Stimulated activated CD8-positive, alpha-beta memory T cell treated with anti-CD3 and anti-CD28 coated beads, Interleukin-15, amount 100 ng/mL, for 48 hours (primary cell): Measurements from ENCODE around the gene YTHDC2.
"Not testable (repeated sequence)": the region's sequence is repeated elsewhere in the genome, so short reads cannot be mapped to it uniquely, and the experiment has no call there.

ENCODE experiments used
- DNase-seq, 2 donors: peaks; one replicate each; pipeline ENCODE4 v3.0.0-alpha.2; 2020; ENCODE audit warnings: low read depth in 2 of 2

The YTHDC2 gene

DNA sequence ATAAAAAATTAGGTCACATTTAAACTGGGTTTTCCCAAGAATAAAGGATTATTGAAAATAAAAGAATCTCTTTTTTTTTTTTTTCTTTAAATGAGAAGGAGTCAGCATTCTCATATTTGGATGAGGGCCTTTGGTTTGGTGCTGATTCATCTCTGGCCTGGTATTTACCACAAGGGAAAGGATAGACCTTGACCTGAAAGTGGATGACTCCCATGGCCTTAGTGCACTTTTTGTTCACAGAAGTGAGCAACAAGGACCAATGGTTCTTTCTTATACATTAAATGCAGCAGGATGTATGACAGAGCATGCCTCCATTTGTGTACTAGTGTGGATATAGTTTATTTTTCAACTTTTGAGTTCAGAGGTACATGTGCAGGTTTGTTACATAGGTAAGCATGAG lies 6.9 kb downstream of the YTHDC2 start:
- peak; percentile 7 to 25 for DNase-seq

DNA sequence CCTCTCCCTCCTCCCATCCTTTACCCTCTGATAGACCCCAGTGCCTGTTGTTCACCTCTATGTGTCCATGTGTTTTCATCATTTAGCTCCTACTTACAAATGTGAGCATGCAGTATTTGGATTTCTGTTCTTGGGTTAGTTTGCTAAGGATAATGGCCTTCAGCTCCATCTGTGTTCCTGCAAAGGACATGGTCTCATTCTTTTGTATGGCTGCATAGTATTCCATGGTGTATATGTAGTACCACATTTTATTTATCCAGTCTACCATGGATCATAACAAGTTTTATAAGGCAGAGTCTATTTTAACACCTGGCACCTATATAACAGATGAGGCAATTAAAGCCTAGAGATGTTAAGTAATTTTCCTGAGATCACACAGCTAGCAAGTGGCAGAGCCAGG lies 7.4 kb downstream of the YTHDC2 start:
- no peak for DNase-seq

DNA sequence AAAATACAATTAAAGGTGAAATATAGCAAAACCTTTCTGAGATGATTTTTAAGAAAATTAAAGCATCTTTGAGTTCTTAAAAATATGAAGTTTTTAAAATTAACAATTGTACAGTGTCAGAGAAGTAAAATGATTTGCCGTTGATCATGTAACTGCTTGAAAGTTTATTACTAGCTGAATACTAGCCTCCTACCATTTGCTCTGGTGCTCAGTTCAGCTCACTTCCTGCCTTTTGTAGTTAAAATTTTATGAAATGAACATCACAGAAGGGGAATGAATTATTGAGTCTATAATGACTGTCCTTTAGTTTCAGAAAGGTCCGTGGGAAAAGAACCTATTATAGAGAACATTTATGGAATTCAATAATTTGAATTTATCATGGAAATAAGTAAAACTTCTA lies 9.7 kb downstream of the YTHDC2 start:
- no peak for DNase-seq

DNA sequence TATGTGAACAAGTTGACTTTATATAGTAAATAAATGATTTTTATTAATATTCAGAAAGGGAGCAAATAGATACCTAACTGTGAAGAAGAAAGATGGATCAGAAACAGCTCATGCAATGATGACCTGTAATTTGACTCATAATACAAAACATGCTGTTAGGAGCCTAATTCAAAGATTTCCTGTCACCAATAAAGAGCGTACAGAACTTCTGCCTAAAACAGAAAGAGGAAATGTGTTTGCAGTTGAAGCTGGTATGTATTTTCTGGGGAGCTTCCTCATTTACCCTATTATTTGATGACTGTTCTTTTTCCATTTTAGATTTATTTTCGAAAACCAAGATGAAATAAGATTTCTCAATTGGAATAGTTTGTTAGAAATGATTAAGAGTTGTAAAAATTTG lies 11.4 kb downstream of the YTHDC2 start:
- no peak for DNase-seq

DNA sequence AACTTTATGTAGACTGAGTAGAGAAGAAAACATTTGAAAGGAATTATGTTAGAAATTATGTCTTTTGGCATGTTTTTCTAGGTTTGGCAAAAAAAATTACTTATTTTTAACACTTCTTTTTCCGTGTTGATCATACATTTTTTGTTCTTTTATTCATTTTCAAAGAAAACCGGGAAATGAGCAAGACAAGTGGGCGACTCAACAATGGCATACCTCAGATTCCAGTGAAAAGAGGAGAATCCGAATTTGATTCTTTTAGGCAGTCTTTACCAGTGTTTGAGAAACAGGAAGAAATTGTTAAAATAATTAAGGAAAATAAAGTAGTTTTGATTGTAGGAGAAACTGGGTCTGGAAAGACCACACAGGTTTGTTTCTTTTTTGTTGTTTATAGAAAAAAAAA lies 12.9 kb downstream of the YTHDC2 start:
- DNase-seq: no peak

DNA sequence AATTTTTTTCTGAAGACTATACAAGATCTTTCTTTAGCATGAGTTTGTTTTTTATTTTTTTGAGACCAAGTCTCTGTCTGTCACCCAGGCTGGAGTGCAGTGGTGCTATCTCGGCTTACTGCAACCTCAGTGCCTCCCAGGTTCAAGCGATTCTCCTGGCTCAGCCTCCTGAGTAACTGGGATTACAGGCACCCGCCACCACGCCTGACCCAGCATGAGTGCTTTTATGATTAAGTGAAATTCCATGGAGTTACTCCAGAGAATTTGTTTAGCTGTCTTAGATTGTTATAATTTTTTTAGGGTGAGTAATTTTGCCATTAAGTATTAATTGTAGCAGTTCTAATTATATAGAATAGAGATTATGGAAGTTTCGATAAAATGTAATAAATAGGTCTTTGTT lies 14.3 kb downstream of the YTHDC2 start:
- no peak for DNase-seq

DNA sequence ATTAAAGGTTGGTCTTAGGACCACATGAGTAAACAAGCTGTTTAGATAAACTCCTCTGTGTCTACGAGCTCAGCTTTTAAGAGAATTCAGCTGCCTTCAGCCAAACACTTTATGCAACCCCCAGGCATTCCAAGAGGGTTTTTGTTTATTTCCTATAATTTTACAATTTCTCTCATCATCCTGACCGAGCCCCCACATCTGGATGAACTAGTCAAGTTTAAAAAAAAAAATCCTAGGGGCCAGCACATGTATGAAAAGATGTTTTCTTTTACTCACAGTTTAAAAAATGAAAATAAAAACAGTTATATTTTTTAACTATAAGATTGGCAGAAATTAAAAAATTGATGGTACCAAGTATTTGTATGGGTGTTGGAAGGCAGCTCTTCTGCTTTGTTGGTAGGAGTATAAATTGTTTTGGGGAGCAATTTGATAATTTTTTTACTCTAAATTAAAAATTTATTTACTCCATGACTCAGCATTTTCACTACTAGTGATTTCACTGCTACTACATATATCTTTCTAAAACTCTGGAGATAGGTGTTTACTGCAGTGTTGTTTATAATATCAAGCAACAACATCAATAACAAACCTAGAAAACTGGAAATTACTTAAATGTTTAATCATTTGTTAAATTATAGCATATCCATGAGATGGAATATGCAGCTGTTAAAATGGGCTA lies 18.1 kb downstream of the YTHDC2 start:
- no peak for DNase-seq

DNA sequence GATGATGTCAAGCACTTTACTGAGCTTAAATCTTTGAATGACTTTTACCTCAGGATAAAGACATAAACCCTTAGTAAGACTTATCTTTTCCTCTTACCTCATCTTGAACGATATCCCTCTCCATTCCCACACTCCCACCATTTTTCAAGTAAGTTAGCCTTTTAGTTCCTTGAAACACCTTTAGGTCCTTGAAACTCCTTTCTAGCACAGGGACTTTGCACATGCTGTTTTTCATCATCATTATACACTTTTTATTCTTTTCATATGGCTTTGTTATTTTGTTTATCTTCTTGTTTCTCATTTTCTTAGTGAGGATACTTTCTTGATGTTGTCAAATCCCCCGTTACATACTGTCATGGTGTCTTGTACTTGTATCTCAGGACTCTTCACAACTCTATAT lies 24.8 kb downstream of the YTHDC2 start:
- DNase-seq: no peak

DNA sequence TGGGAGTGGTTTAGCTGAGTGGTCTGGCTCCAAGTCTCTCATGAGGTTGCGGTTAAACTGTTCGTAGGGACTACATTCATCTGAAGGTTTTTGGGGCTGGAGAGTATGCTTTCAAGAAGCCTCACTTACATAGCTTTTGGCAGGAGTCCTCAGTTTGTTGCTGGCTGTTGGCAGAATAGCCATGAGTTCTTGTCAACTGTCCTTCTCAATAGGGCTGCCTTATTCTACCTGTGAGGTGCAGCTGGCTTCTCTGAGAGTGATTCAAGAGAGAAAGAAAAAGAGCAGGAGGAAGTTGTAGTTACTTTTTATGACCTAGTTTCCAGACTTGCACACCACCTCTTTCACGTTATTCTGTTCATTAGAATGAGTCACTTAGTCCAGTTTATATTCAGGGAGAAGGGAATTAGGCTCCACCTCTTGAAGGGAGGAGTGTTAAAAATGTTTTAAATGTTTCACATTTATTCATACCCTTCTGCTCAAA lies 33.2 kb downstream of the YTHDC2 start:
- DNase-seq: no peak

DNA sequence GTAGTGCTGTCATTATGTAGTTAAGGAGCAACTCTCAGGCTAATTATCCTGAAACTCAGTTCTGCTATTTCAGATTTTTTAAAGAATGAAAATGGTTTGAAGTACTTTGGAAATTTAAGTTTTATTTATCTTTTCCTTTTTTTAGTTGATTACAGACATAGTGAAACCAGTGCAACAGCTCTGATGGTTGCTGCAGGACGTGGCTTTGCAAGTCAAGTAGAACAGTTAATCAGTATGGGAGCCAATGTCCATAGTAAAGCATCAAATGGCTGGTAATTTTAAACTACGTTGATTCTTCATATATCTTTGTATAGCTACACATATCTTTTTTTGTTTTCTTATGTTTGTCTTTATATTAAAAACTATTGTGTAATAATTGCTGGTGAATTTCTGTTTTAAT lies 34.9 kb downstream of the YTHDC2 start:
- DNase-seq: no peak

DNA sequence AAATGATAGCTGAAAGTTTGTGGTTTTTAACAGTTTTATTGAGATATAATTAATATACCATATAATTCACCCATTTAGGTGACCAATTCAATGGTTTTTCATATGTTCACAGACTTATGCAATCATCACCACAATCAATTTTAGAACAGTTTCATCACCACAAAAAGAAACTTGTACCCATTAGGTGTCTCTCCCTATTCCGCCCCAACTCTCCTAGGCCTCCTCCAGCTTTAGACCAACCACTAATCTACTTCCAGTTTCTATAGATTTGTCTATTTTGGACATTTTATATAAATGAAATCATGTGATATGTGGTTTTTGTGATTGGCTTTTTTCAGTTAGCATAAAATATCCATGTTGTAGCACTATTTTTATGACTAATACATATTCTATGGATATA lies 38.6 kb downstream of the YTHDC2 start:
- DNase-seq: no peak

DNA sequence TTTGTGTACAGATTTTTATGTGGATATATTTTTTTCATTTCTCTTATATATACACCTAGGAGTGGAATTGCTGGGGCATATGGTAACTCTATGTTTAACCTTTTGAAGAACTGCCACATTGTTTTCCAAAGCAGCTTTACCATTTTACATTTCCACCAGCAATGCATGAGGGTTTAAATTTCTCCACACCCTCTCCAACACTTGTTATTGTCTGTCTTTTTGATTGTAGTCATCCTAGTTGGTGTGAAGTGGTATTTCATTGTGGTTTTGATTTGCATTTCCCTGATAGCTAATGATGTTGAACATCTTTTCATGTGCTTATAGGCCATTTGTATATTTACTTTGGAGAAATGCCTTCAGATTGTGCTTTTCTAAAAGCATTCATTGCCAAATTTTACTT lies 39.1 kb downstream of the YTHDC2 start:
- no peak for DNase-seq

DNA sequence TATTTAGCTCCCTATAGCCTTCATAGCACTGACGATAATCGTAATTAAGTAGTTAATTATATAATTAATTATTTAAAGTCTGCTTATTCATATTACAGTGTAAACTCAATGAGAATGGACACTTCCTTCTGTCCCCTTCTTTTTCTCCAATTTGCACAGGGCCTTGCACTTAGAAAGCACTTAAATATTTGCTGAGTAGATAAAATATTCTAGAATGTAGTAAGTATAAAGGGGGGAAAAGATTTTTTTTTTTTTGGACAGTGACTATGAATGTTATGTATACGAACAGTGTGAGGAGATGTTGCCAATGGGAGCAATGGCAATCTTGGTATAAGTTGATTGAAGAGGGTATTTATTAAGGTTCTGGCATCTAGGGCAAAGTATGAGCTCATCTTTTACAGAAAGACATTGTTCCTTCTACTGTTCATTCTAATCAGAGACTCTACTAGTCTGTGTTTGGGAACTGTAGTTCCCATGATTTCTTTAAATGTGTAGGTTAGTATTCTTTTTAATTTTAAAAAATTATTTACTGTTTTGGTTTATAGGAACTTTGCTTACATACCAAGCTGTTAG lies 49.4 kb downstream of the YTHDC2 start:
- DNase-seq: no peak

DNA sequence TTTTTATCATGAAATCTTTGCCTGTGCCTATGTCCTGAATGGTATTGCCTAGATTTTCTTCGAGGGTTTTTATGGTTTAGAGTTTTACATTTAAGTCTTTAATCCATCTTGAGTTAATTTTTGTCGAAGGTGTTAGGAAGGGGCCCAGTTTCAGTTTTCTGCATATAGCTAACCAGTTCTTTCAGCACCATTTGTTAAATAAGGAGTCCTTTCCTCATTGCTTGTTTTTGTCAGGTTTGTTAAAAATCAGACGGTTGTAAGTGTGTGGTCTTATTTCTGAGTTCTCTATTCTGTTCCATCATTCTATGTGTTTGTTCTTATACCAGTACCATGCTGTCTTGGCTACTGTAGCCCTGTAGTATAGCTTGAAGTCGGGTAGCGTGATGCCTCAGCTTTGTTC lies 55.9 kb downstream of the YTHDC2 start:
- DNase-seq: no peak

DNA sequence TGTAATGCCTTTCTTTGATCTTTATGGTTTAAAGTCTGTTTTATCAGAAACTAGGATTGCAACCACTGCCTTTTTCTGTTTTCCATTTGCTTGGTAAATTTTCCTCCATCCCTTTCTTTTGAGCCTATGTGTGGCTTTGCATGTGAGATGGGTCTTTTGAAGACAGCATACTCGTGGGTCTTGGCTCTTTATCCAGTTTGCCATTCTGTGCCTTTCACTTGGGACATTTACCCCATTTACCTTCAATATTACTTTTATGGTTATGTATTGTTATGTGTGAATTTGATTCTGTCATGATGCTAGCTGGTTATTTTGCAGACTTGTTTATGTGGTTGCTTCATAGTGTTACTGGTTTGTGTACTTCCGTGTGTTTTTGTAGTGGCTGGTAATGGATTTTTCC lies 59.2 kb downstream of the YTHDC2 start:
- no peak for DNase-seq

DNA sequence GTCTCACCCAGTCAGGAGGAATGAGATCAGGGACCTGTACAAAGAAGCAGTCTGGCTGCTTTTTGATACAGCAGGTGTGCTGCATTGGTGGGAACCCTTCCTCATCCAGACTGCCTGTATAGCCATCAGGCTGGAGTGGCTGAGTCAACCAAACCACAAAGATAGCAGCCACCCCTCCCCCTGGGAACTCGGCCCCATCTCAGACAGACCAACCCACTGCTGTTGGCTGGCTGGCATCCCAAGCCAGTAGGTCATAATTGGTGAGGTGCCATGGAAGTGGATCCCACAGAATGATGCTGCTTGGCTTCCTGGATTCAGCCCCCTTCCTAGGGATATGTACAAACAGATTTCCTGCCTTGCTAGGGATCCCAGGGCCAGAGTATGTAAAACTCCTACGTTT lies 60.9 kb downstream of the YTHDC2 start:
- no peak for DNase-seq

DNA sequence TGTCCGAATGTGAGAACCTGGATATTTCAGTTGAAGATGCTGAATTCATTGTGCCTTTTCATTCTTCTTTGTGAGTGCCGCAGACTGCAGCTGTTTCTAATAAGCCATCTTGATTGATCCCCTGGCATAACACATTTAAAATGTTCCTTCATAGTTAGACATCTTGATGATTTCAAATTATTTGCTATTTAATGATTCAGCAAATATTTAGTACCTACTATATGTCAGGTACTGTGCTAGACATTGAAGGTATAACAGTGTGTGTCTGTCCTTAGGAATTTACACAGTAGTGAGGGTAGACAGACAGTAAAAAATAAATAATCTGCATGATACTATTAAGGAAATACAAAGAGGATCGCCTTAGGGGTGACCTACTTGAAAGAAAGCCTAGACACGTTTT lies 61.6 kb downstream of the YTHDC2 start:
- no peak for DNase-seq

DNA sequence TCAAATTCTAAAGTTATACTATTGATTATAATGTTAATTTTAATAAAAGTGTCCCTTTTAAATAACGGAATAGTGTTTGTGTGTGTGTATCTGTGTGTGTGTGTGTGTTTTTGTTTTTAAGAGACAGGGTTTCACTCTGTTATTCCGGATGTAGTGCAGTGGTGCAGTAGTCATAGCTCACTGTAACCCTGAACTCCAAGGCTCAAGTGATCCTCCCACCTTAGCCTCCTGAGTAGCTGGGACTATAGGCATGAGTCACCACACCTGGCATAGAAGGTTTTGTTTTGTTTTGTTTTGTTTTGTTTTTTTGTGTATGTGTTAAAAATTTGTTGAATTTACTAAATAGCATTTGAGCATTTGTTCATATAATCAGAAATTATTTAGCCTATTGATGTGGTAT lies 64.6 kb downstream of the YTHDC2 start:
- no peak for DNase-seq

DNA sequence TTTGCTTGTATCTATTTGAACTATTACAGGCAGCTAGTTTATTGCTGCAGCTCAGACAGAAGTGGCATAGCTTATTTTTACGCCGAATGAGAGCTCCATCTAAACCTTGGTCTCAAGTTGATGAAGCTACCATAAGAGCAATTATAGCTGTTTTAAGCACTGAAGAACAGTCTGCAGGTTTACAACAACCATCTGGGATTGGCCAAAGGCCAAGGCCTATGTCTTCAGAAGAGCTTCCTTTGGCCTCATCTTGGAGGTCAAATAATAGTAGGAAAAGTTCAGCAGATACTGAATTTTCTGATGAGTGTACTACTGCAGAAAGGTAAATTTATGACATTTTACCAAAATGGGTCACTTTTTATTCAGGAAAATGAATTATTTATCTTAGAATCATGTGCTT lies 67.9 kb downstream of the YTHDC2 start:
- DNase-seq: no peak

DNA sequence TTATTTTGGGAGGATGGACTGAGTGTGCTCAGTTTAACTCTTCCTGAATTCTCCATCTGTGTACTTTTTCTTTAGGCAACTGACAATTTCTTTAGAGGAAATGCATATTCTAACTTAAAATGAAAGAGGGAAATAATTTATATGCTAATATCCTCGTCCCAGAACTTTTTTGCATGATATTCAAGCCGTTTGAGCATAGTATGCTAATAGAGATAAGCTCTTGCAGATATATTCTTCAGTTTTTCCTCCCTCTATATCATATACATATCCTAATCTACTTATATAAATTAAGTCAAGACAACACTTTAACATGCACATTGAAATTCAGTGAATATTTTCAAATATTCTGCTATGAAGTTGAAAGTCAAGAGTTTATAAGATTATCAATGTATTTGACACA lies 84.7 kb downstream of the YTHDC2 start:
- no peak for DNase-seq

DNA sequence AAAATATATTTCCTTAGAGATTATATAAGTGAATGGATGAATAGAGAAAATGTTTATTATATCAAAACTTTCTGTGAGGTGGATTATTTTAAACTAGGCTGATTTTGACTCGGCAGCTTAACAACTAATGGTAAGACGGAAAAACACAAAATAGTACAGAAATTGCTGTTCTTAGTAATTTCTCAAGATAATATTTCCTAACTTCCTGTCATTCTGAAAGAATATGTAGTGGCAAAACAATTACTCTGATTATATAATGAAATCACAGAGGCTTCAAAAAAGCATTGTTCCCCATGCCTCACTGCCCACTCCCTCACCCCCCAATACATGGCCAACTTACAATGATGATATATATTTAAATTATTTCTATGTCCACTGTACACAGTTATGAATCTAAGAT lies 85.4 kb downstream of the YTHDC2 start:
- no peak for DNase-seq

DNA sequence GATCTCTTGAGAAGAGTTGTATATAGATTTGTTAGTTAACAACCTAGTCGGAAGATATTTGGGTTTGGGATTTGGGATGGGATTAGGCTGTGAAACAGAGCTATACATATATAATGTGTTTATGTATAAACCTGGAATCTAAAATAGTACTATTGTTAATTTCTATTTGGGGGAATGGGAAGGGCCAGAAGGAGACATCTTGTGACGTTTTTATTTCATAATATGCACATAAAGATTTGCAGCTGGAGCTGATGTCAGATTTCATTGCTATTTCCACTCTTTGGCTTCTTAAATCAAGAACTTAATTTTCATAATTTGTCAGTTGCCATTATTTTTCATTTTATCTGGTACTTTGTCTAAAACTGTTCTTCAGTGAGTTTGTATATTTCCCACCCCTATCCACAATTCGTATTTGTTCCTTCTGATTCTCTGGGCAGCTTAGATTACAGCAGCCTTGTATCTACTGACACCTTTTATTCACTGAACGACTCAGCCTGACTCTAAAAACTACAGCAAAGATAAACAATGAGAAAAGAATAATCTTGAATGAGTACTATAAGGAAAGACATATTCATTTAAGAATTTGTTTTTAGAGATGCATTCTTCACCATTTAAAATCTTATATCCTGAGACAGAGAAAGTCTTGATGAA lies 86.9 kb downstream of the YTHDC2 start:
- DNase-seq: no peak

DNA sequence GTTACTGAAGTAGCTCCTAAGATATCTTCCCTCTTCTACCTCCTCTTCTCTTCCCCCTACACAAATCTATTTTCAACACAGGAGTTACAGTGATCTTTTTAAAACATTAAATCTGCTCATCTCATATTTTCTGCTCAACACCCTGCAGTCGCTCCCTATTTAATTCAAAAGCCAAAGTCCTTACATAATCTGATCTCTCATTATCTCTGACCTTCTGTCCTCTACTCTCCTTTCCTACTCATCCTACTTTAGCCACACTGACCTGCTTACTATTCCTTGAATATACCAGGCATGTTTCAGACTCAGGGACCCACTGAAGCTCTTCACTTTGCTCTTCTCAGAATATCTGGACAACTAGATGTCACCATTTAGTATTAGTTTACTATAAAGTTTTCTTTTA lies 87.9 kb downstream of the YTHDC2 start:
- DNase-seq: no peak

DNA sequence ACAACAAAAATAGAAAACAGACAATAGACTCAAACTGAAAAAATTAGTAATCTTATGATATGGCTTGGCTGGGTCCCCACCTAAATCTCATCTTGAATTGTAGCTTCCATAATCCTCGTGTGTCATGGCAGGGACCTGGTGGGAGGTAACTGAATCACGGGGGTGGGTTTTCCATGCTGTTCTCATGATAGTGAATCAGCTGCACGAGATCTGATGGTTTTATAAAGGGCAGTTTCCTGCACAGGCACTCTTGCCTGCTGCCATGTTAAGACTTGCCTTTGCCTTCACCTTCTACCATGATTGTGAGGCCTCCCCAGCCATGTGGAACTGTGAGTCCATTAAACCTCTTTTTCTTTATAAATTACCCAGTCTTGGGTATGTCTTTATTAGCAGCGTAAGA lies 89.8 kb downstream of the YTHDC2 start:
- not testable (repeated sequence) for DNase-seq
